HepG2 (cell line): ENCODE results near the gene NPC1. TPM values are rescaled to one million over a fixed set of nuclear protein-coding genes. Genes with fewer than 3 reads are reported as not detected.

ENCODE experiments used
- EP300 ChIP-seq, 3 experiments: sonication (generic) in 1 of 3; formaldehyde crosslinking in 1 of 3; IDR thresholded peaks; 2 replicates each; pipeline versions ENCODE4 v1.5.1 to v1.6.1; 2011 to 2020; ENCODE audit warnings: low read depth in 2 of 3, low read length in 2 of 3, borderline replicate concordance in 1 of 3, improper control_type of control experiment in 1 of 3, mild to moderate bottlenecking in 1 of 3, missing genetic modification reagents in 1 of 3, moderate library complexity in 1 of 3
- ETV5 ChIP-seq: IDR thresholded peaks from 2 replicates; pipeline ENCODE4 v1.6.1; 2018; ENCODE audit warnings: missing biosample characterization, missing genetic modification reagents, inconsistent platforms, borderline replicate concordance
- HDAC1 ChIP-seq: sonication (generic); formaldehyde crosslinking; IDR thresholded peaks from 2 replicates; pipeline ENCODE4 v1.5.1; 2020; ENCODE audit warnings: mild to moderate bottlenecking, missing genetic modification reagents
- KDM5B ChIP-seq: sonication (generic); formaldehyde crosslinking; IDR thresholded peaks from 2 replicates; pipeline ENCODE4 v1.4.0; 2020; ENCODE audit warnings: missing genetic modification reagents, mild to moderate bottlenecking, borderline replicate concordance
- KLF16 ChIP-seq, 2 experiments: sonication (generic) in 1 of 2; formaldehyde crosslinking in 1 of 2; IDR thresholded peaks; 2 replicates each; pipeline versions ENCODE4 v1.6.1 to v1.8.0; 2016 to 2023; ENCODE audit warnings: missing genetic modification reagents in 2 of 2, missing compliant biosample characterization in 1 of 2
- NFKBIZ ChIP-seq: IDR thresholded peaks from 2 replicates; pipeline ENCODE4 v1.6.1; 2018; ENCODE audit warnings: missing genetic modification reagents, missing compliant biosample characterization
- RFXANK ChIP-seq: IDR thresholded peaks from 2 replicates; pipeline ENCODE4 v1.6.1; 2016
- SUZ12 ChIP-seq: fragments of 150-350 bp; IDR thresholded peaks from 2 replicates; pipeline ENCODE4 v1.6.1; 2014; ENCODE audit warnings: low read depth, low read length
- TGIF2 ChIP-seq: IDR thresholded peaks from 2 replicates; pipeline ENCODE4 v1.6.1; 2016; ENCODE audit warnings: control low read depth, missing compliant biosample characterization
- XRCC5 ChIP-seq: fragments of 200-400 bp; formaldehyde crosslinking; optimal IDR thresholded peaks from 2 replicates; pipeline ENCODE3; 2017; ENCODE audit warnings: mild to moderate bottlenecking, low read length
- ZBTB20 ChIP-seq: sonication (generic); formaldehyde crosslinking; IDR thresholded peaks from 2 replicates; pipeline ENCODE4 v1.8.1; 2023; ENCODE audit warnings: missing genetic modification reagents, low read depth, mild to moderate bottlenecking, borderline replicate concordance
- ZNF441 ChIP-seq: sonication (generic); formaldehyde crosslinking; IDR thresholded peaks from 2 replicates; pipeline ENCODE4 v1.7.0; 2021; ENCODE audit warnings: missing genetic modification reagents, borderline replicate concordance
- ZNF460 ChIP-seq: sonication (generic); formaldehyde crosslinking; IDR thresholded peaks from 2 replicates; pipeline ENCODE4 v1.5.1; 2020; ENCODE audit warnings: missing genetic modification reagents, mild to moderate bottlenecking, borderline replicate concordance
- ZNF468 ChIP-seq: sonication (generic); formaldehyde crosslinking; IDR thresholded peaks from 2 replicates; pipeline ENCODE4 v1.8.0; 2022; ENCODE audit warnings: mild to moderate bottlenecking, moderate library complexity, missing genetic modification reagents
- ZNF747 ChIP-seq: sonication (generic); formaldehyde crosslinking; IDR thresholded peaks from 2 replicates; pipeline ENCODE4 v1.8.1; 2023; ENCODE audit warnings: missing genetic modification reagents, mild to moderate bottlenecking, borderline replicate concordance
- polyA plus RNA-seq, 8 experiments: library from polyadenylated mRNA; depleted of rRNA in 3 of 8; stranded (reverse) in 7 of 8; unstranded in 1 of 8; fragments of >200 nt; fragmentation: Illumina TruSeq in 4 of 8; extraction: Trizol in 4 of 8; gene quantifications; 2 replicates each; pipeline versions ENCODE4 v1.2.1 to v1.2.3, GENCODE V29; 2011 to 2016; ENCODE audit warnings: low read depth in 4 of 8, missing spikeins in 1 of 8, mixed read lengths in 1 of 8; ENCODE audit not compliant: insufficient read depth in 1 of 8
- total RNA-seq, 5 experiments: library from RNA; depleted of rRNA; stranded (reverse); fragments of >200 nt; fragmentation: Illumina TruSeq; extraction: Trizol; gene quantifications; 2 replicates each; pipeline ENCODE4 v1.2.3, GENCODE V29; 2016; ENCODE audit warnings: low read depth in 1 of 5
- TF ChIP-seq, protein P1 (sequence below), 2 experiments: sonication (generic) in 1 of 2; formaldehyde crosslinking in 1 of 2; IDR thresholded peaks; 2 replicates each; pipeline versions ENCODE4 v1.4.0 to v1.6.1; 2018 to 2020; ENCODE audit warnings: missing genetic modification reagents in 2 of 2, borderline replicate concordance in 1 of 2, low read depth in 1 of 2, mild to moderate bottlenecking in 1 of 2, missing biosample characterization in 1 of 2
- TF ChIP-seq, protein P2 (sequence below): sonication (generic); formaldehyde crosslinking; IDR thresholded peaks from 2 replicates; pipeline ENCODE4 v1.5.1; 2020; ENCODE audit warnings: missing genetic modification reagents, mild to moderate bottlenecking, borderline replicate concordance
- TF ChIP-seq, protein P3 (sequence below): sonication (generic); formaldehyde crosslinking; conservative IDR thresholded peaks from 2 replicates; pipeline ENCODE4 v1.5.0; 2020; ENCODE audit warnings: missing genetic modification reagents
- TF ChIP-seq, protein P4 (sequence below): sonication (generic); formaldehyde crosslinking; IDR thresholded peaks from 2 replicates; pipeline ENCODE4 v1.4.0; 2020; ENCODE audit warnings: mild to moderate bottlenecking, missing genetic modification reagents

Gene NPC1
- total and polyA plus RNA-seq, 2 of the 13 experiments (the other 11 are each of a cell fraction or from before 2014, with no cell fraction given): 46.5 to 114 TPM

DNA sequence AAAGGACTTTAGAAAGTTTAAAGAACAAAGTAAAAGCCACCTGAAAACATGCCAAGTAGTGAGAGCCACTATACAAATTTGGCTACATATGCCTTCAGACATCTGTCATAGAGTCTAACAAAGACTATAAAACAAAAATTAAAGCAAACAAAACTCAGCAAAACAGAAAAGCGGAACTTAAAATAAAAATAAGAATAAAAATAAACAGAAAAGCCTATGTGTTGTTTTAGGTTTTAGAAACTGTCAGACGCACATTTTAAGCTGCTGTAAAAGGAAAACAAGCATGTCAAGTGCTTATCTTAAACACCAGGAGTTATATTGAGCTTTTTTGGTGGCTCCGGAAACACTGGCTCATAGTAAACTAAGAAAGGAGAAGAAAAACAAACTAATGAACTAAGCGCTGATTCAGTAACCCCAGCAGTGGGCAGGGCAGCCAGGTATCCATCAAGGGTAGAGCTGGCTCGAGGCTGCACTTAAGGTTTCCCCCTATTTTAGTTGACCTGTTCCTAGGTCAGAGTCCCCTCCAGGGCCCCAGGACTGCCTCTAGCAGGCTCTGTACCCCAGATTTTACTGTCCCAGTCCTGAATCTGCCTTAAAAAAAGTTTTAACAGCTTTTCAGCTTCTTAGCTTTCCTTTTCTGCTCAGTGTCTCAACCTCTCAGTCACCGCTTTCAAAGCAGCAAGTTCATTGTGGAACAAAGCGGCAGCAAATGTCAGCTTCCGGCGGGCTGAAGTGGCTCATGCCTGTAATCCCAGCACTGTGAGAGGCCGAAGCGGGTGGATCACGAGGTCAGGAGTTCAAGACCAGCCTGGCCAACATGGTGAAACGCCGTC, 98.4 kb downstream of the NPC1 start (continued):
- TF ChIP-seq KLF16 (CRISPR knock-in tag; IDR thresholded peaks at IDR 0.05): 0 out of 4 replicates have a peak, but pooled peaks of 1 of the 2 experiments have one; percentile 21
- TF ChIP-seq, protein P1, sequence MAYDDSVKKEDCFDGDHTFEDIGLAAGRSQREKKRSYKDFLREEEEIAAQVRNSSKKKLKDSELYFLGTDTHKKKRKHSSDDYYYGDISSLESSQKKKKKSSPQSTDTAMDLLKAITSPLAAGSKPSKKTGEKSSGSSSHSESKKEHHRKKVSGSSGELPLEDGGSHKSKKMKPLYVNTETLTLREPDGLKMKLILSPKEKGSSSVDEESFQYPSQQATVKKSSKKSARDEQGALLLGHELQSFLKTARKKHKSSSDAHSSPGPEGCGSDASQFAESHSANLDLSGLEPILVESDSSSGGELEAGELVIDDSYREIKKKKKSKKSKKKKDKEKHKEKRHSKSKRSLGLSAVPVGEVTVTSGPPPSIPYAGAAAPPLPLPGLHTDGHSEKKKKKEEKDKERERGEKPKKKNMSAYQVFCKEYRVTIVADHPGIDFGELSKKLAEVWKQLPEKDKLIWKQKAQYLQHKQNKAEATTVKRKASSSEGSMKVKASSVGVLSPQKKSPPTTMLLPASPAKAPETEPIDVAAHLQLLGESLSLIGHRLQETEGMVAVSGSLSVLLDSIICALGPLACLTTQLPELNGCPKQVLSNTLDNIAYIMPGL (CRISPR knock-in tag; IDR thresholded peaks at IDR 0.05; ENCODE audit: borderline replicate concordance in 1 of 2, low read depth in 1 of 2): peak; percentile 19 to 28; a peak in 2 of 4 replicates
- TF ChIP-seq XRCC5: no peak
- peak; percentile 66; the same call in 1 of the 2 replicates for TF ChIP-seq ZNF441 (CRISPR knock-in tag)
- TF ChIP-seq, protein P2, sequence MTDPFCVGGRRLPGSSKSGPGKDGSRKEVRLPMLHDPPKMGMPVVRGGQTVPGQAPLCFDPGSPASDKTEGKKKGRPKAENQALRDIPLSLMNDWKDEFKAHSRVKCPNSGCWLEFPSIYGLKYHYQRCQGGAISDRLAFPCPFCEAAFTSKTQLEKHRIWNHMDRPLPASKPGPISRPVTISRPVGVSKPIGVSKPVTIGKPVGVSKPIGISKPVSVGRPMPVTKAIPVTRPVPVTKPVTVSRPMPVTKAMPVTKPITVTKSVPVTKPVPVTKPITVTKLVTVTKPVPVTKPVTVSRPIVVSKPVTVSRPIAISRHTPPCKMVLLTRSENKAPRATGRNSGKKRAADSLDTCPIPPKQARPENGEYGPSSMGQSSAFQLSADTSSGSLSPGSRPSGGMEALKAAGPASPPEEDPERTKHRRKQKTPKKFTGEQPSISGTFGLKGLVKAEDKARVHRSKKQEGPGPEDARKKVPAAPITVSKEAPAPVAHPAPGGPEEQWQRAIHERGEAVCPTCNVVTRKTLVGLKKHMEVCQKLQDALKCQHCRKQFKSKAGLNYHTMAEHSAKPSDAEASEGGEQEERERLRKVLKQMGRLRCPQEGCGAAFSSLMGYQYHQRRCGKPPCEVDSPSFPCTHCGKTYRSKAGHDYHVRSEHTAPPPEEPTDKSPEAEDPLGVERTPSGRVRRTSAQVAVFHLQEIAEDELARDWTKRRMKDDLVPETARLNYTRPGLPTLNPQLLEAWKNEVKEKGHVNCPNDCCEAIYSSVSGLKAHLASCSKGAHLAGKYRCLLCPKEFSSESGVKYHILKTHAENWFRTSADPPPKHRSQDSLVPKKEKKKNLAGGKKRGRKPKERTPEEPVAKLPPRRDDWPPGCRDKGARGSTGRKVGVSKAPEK (CRISPR knock-in tag): no peak
- TF ChIP-seq EP300 (IDR thresholded peaks at IDR 0.05; ENCODE audit: low read depth in 2 of 2, low read length in 2 of 2): peak in 1 of 2 experiments; percentile 3; a peak in 1 of 4 replicates
- TF ChIP-seq EP300 (CRISPR knock-in tag; IDR thresholded peaks at IDR 0.05; ENCODE audit: borderline replicate concordance): no peak
- TF ChIP-seq ZNF747: 0 out of 2 replicates have a peak, but pooled peaks have one; percentile 50
- no peak for TF ChIP-seq NFKBIZ
- peak; percentile 52; the same call in 1 of the 2 replicates for TF ChIP-seq ETV5
- TF ChIP-seq ZBTB20 (CRISPR knock-in tag): no peak
- TF ChIP-seq, protein P3, sequence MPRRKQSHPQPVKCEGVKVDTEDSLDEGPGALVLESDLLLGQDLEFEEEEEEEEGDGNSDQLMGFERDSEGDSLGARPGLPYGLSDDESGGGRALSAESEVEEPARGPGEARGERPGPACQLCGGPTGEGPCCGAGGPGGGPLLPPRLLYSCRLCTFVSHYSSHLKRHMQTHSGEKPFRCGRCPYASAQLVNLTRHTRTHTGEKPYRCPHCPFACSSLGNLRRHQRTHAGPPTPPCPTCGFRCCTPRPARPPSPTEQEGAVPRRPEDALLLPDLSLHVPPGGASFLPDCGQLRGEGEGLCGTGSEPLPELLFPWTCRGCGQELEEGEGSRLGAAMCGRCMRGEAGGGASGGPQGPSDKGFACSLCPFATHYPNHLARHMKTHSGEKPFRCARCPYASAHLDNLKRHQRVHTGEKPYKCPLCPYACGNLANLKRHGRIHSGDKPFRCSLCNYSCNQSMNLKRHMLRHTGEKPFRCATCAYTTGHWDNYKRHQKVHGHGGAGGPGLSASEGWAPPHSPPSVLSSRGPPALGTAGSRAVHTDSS (CRISPR knock-in tag): no peak
- TF ChIP-seq, protein P4, sequence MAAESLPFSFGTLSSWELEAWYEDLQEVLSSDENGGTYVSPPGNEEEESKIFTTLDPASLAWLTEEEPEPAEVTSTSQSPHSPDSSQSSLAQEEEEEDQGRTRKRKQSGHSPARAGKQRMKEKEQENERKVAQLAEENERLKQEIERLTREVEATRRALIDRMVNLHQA (CRISPR knock-in tag): no peak
- 0 out of 2 replicates have a peak, but pooled peaks have one; percentile 31 for TF ChIP-seq HDAC1 (CRISPR knock-in tag)
- TF ChIP-seq TGIF2 (CRISPR knock-in tag): no peak
- no peak for TF ChIP-seq SUZ12
- peak; percentile 24; the same call in 1 of the 2 replicates for TF ChIP-seq ZNF460
- no peak for TF ChIP-seq RFXANK (CRISPR knock-in tag)
- peak; percentile 47; the same call in 1 of the 2 replicates for TF ChIP-seq KDM5B
- TF ChIP-seq ZNF468 (CRISPR knock-in tag): no peak
